Mesenchymal stem cell (in vitro differentiated cells and primary cell): Measurements from ENCODE around the gene RBP7.

ENCODE experiments used
- DNase-seq: peaks from one replicate; pipeline ENCODE4 v3.0.0-alpha.2; 2013
- H2AFZ ChIP-seq: one replicate; pipeline ENCODE4 v1.6.1; 2013; ENCODE audit warnings: low read depth, mild to moderate bottlenecking, control low read depth, inconsistent platforms, low read length, moderate library complexity
- H2AK5ac ChIP-seq: 2 replicates; pipeline ENCODE4 v1.6.1; 2013; ENCODE audit warnings: low read length, moderate library complexity, mild to moderate bottlenecking, inconsistent platforms; ENCODE audit not compliant: severe bottlenecking
- H2BK120ac ChIP-seq: one replicate; pipeline ENCODE4 v1.6.1; 2013; ENCODE audit warnings: low read depth, mild to moderate bottlenecking, inconsistent platforms, low read length, moderate library complexity
- H2BK12ac ChIP-seq, 2 experiments: one replicate each; pipeline ENCODE4 v1.6.1; 2013; ENCODE audit warnings: inconsistent platforms in 2 of 2, low read length in 2 of 2, mild to moderate bottlenecking in 2 of 2, moderate library complexity in 2 of 2, control low read depth in 1 of 2
- H2BK15ac ChIP-seq: one replicate; pipeline ENCODE4 v1.6.1; 2013; ENCODE audit warnings: mild to moderate bottlenecking, low read depth, inconsistent platforms; ENCODE audit not compliant: poor library complexity, severe bottlenecking
- H2BK5ac ChIP-seq: 2 replicates; pipeline ENCODE4 v1.6.1; 2013; ENCODE audit warnings: low read depth, mild to moderate bottlenecking, low read length, control low read depth, inconsistent platforms; ENCODE audit not compliant: poor library complexity, severe bottlenecking
- H3K14ac ChIP-seq, 2 experiments: one replicate each; pipeline ENCODE4 v1.6.1; 2013; ENCODE audit warnings: inconsistent platforms in 2 of 2, low read length in 2 of 2, control low read depth in 1 of 2, mild to moderate bottlenecking in 1 of 2, moderate library complexity in 1 of 2
- H3K18ac ChIP-seq, 2 experiments: one replicate each; pipeline ENCODE4 v1.6.1; 2013; ENCODE audit warnings: inconsistent platforms in 2 of 2, low read length in 2 of 2, control low read depth in 1 of 2, low read depth in 1 of 2, mild to moderate bottlenecking in 1 of 2
- H3K23ac ChIP-seq, 2 experiments: one replicate each; pipeline ENCODE4 v1.6.1; 2013; ENCODE audit warnings: inconsistent platforms in 2 of 2, low read length in 2 of 2, mild to moderate bottlenecking in 2 of 2, moderate library complexity in 2 of 2, control low read depth in 1 of 2
- H3K27ac ChIP-seq: 2 replicates; pipeline ENCODE4 v1.5.1; 2013; ENCODE audit warnings: mild to moderate bottlenecking, moderate library complexity, low read length, control low read depth, inconsistent platforms; ENCODE audit not compliant: poor library complexity, severe bottlenecking
- H3K27me3 ChIP-seq, 2 experiments: 2 replicates each; pipeline versions ENCODE4 v1.6.1 to v1.7.0; 2013; ENCODE audit warnings: low read length in 2 of 2, mild to moderate bottlenecking in 2 of 2, moderate library complexity in 2 of 2, control low read depth in 1 of 2, inconsistent platforms in 1 of 2; ENCODE audit not compliant: control insufficient read depth in 1 of 2, insufficient read depth in 1 of 2
- H3K36me3 ChIP-seq, 2 experiments: 2 replicates each; pipeline versions ENCODE4 v1.6.1 to v1.7.0; 2013; ENCODE audit warnings: low read length in 2 of 2, control low read depth in 1 of 2, inconsistent platforms in 1 of 2, low read depth in 1 of 2, mild to moderate bottlenecking in 1 of 2; ENCODE audit not compliant: insufficient read depth in 2 of 2, control insufficient read depth in 1 of 2
- H3K4ac ChIP-seq, 2 experiments: one replicate each; pipeline ENCODE4 v1.6.1; 2013; ENCODE audit warnings: inconsistent platforms in 2 of 2, low read length in 2 of 2, mild to moderate bottlenecking in 2 of 2, moderate library complexity in 2 of 2, control low read depth in 1 of 2, low read depth in 1 of 2
- H3K4me1 ChIP-seq: 2 replicates; pipeline ENCODE4 v1.6.1; 2013; ENCODE audit warnings: low read depth, low read length, control low read depth; ENCODE audit not compliant: control insufficient read depth, insufficient read depth
- H3K4me2 ChIP-seq: 2 replicates; pipeline ENCODE4 v1.6.1; 2013; ENCODE audit warnings: low read length, mild to moderate bottlenecking, inconsistent platforms; ENCODE audit not compliant: poor library complexity, severe bottlenecking
- H3K4me3 ChIP-seq, 2 experiments: 2 replicates each; pipeline versions ENCODE4 v1.5.1 to v1.7.0; 2013; ENCODE audit warnings: low read length in 2 of 2, mild to moderate bottlenecking in 2 of 2, control low read depth in 1 of 2, low read depth in 1 of 2; ENCODE audit not compliant: insufficient read depth in 1 of 2
- H3K79me1 ChIP-seq: replicated peaks from 2 replicates; pipeline ENCODE4 v1.6.1; 2013; ENCODE audit warnings: mild to moderate bottlenecking, control low read depth, low read length, inconsistent platforms; ENCODE audit not compliant: poor library complexity, severe bottlenecking
- H3K9ac ChIP-seq: 2 replicates; pipeline ENCODE4 v1.7.0; 2013; ENCODE audit warnings: mild to moderate bottlenecking, low read length, moderate library complexity
- H3K9me3 ChIP-seq: 2 replicates; pipeline ENCODE4 v1.7.0; 2013; ENCODE audit warnings: mild to moderate bottlenecking, low read length; ENCODE audit not compliant: control insufficient read depth
- H4K8ac ChIP-seq: one replicate; pipeline ENCODE4 v1.6.1; 2013; ENCODE audit warnings: inconsistent platforms, mild to moderate bottlenecking, low read length, moderate library complexity
- H4K91ac ChIP-seq: one replicate; pipeline ENCODE4 v1.6.1; 2013; ENCODE audit warnings: mild to moderate bottlenecking, low read length, inconsistent platforms
- WGBS: methylation state at CpG from one replicate; pipeline ENCODE4 v1.1.7; 2013; ENCODE audit warnings: mixed read lengths; 5-methylcytosine and 5-hydroxymethylcytosine counted together

Gene RBP7

GRCh38 chr1:9990944-9991343 lies 6.1 kb upstream of the RBP7 start:
- H2BK15ac ChIP-seq = no peak overlapping the region
- H3K9me3 ChIP-seq = no peaks in the 10 kb centered on the region
- H3K36me3 ChIP-seq = no peaks in the 10 kb centered on the region
- no peak for DNase-seq
- H4K91ac ChIP-seq = no peak overlapping the region
- peaks cover 0 to 9% of the 10 kb centered on the region in 2 experiments for H3K27me3 ChIP-seq
- no peak overlapping the region for H3K27ac ChIP-seq
- no peak overlapping the region for H2AFZ ChIP-seq
- no peak overlapping the region for H3K14ac ChIP-seq
- no peak overlapping the region for H2BK120ac ChIP-seq
- no peak overlapping the region for H3K4me3 ChIP-seq
- no peak overlapping the region for H3K4me2 ChIP-seq
- 100% methylated on average over 1 of the region's 2 CpGs for WGBS
- H3K4me1 ChIP-seq = no peaks in the 10 kb centered on the region
- H4K8ac ChIP-seq = no peak overlapping the region
- H3K23ac ChIP-seq = no peak overlapping the region
- no peak overlapping the region for H2BK12ac ChIP-seq
- no peaks in the 10 kb centered on the region for H3K79me1 ChIP-seq
- no peak overlapping the region for H3K9ac ChIP-seq
- H2BK5ac ChIP-seq = no peak overlapping the region
- no peak overlapping the region for H2AK5ac ChIP-seq
- no peak overlapping the region for H3K4ac ChIP-seq
- H3K18ac ChIP-seq = no peak overlapping the region

GRCh38 chr1:9992910-9993309 lies 4.1 kb upstream of the RBP7 start:
- 81% methylated on average over 4 of the region's 5 CpGs for WGBS

GRCh38 chr1:9993561-9994075 lies 3.4 kb upstream of the RBP7 start:
- no peak overlapping the region for H2AFZ ChIP-seq
- H3K14ac ChIP-seq = no peak overlapping the region
- no peaks in the 10 kb centered on the region for H3K79me1 ChIP-seq
- no peak overlapping the region for H3K27ac ChIP-seq
- no peak for DNase-seq
- no peak overlapping the region for H2BK5ac ChIP-seq
- no peak overlapping the region for H2AK5ac ChIP-seq
- no peak overlapping the region for H3K23ac ChIP-seq
- H3K9me3 ChIP-seq = peaks cover under 1% of the 10 kb centered on the region
- H2BK15ac ChIP-seq = no peak overlapping the region
- H4K91ac ChIP-seq = no peak overlapping the region
- peaks cover 11 to 29% of the 10 kb centered on the region in 2 experiments for H3K27me3 ChIP-seq
- no peak overlapping the region for H4K8ac ChIP-seq
- no peak overlapping the region for H3K4me3 ChIP-seq
- H2BK12ac ChIP-seq = no peak overlapping the region
- no peak overlapping the region for H3K4me2 ChIP-seq
- peaks cover 10% of the 10 kb centered on the region for H3K4me1 ChIP-seq
- H3K18ac ChIP-seq = no peak overlapping the region
- no peak overlapping the region for H3K4ac ChIP-seq
- no peaks in the 10 kb centered on the region for H3K36me3 ChIP-seq
- no peak overlapping the region for H2BK120ac ChIP-seq
- 92% methylated on average over 6 of the region's 7 CpGs for WGBS
- no peak overlapping the region for H3K9ac ChIP-seq

More at GRCh38 chr1:9992910-9993309, 4.1 kb upstream of the RBP7 start:
- Histone ChIP-seq H4K8ac (no peak overlapping the region), H2BK15ac (no peak overlapping the region), H3K4me2 (no peak overlapping the region), H2AK5ac (no peak overlapping the region), H4K91ac (no peak overlapping the region), H3K4ac (no peak overlapping the region), H2BK5ac (no peak overlapping the region), H3K9ac (no peak overlapping the region), H3K14ac (no peak overlapping the region), H2AFZ (no peak overlapping the region), H3K4me3 (no peak overlapping the region), H2BK120ac (no peak overlapping the region), H3K4me1 (peaks cover 9% of the 10 kb centered on the region), H3K27me3 (peaks cover 6 to 23% of the 10 kb centered on the region in 2 experiments), H3K27ac (no peak overlapping the region), H3K9me3 (no peaks in the 10 kb centered on the region), H3K23ac (no peak overlapping the region), H3K18ac (no peak overlapping the region), H2BK12ac (no peak overlapping the region), H3K79me1 (no peaks in the 10 kb centered on the region), H3K36me3 (no peaks in the 10 kb centered on the region)
- DNase-seq = no peak

- Histone ChIP-seq H3K18ac (no peak overlapping the region), H3K14ac (no peak overlapping the region), H2BK15ac (no peak overlapping the region), H4K91ac (no peak overlapping the region), H2BK5ac (no peak overlapping the region), H4K8ac (no peak overlapping the region), H2BK120ac (no peak overlapping the region), H2BK12ac (no peak overlapping the region), H3K27ac (no peak overlapping the region), H3K4me1 (peaks cover 10% of the 10 kb centered on the region), H3K4me3 (no peak overlapping the region), H3K9me3 (peaks cover 4% of the 10 kb centered on the region), H3K27me3 (peaks cover 19 to 43% of the 10 kb centered on the region in 2 experiments), H3K23ac (no peak overlapping the region), H3K4me2 (no peak overlapping the region), H2AK5ac (no peak overlapping the region), H3K36me3 (no peaks in the 10 kb centered on the region), H2AFZ (no peak overlapping the region), H3K79me1 (no peaks in the 10 kb centered on the region), H3K4ac (no peak overlapping the region), H3K9ac (no peak overlapping the region)
- DNase-seq = no peak
- 94% methylated on average over 7 of the region's 8 CpGs for WGBS
Observed at GRCh38 chr1:10001016-10001665, 4.1 kb downstream of the RBP7 start.
